LNCaP clone FGC (cell line): ENCODE measurements around the gene ANKFN1.

Source experiments
- DNase-seq: peaks from one replicate; pipeline ENCODE4 v3.0.0-alpha.2; 2011; ENCODE audit warnings: low read depth
- H3K4me3 ChIP-seq: 2 replicates; pipeline ENCODE4 v1.5.1; 2011; ENCODE audit warnings: mild to moderate bottlenecking, low read depth, low read length, control low read depth
- CTCF ChIP-seq: IDR thresholded peaks from 2 replicates; pipeline ENCODE4 v1.5.1; 2012; ENCODE audit warnings: mild to moderate bottlenecking; ENCODE audit not compliant: control insufficient read depth, insufficient read depth; ENCODE audit errors: extremely low read depth

ANKFN1 gene

GRCh38 chr17:56319531-56319930 is 166.3 kb downstream of the ANKFN1 start:
- peak; percentile 59 for DNase-seq
- TF ChIP-seq CTCF, result peak; percentile 66
- no peak overlapping the region for H3K4me3 ChIP-seq

DNA sequence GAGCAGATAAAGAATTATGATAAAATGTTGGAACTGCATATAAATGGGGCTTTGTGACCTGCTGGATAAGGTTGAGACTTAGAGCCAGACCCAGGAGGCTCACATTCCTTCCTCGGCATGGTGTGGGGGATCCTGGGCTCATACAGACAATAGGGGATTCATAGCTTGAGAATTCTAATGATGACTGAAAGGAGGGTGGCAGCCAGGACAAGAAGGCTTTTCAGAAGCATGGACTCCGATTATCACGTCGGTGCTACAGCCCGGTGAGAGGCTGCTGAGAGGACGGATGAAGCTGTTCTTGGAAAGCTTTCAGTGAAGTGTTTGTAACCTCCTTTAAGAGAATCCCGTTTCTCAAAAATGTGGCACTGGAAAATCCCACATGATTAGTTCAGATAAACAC is 167.2 kb downstream of the ANKFN1 start:
- H3K4me3 ChIP-seq, result no peak overlapping the region
- TF ChIP-seq CTCF, result no peak
- DNase-seq, result no peak

- no peak for DNase-seq
- TF ChIP-seq CTCF, result no peak
- no peak overlapping the region for H3K4me3 ChIP-seq
Observed at GRCh38 chr17:56322991-56323390, 169.7 kb downstream of the ANKFN1 start.

DNA sequence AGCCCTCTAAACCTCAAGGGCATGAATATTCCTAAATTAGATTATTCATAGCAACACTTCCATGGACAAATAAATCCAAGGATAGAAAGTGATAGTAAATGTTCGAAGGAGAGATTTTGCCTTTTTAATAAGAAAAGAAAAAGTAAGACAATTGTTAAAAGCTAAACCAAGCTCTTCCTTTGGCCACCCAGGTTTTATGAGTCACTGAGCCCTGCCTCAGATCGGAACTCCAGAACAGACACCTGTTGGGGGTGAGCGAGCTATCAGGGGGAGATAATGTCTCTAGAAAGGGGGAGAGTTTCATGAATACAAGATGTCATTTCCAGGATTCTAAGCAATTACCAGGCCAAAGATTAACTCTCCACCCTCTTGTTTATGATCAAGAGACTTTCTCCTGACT is 171.4 kb downstream of the ANKFN1 start:
- H3K4me3 ChIP-seq, result no peak overlapping the region
- no peak for DNase-seq
- no peak for TF ChIP-seq CTCF

- no peak for TF ChIP-seq CTCF
- DNase-seq, result no peak
Observed at GRCh38 chr17:56325313-56326000, 172.2 kb downstream of the ANKFN1 start.

DNA sequence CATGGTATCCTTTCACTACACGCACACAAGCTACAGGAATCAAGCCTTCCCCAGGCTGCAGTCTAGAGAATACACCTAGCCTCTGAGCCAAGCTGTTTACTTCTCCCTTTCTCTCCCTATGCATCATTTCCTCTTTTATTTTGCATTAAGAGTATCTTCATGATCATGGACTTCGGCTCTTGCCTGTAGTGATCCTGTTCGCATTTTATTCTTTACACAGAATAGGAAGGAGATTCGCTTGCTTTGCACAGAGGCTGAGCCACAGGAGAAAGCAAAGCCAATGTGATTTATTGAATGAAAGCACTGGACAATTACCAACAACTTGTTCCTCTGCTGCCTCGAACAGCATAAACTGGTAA is 172.7 kb downstream of the ANKFN1 start:
- H3K4me3 ChIP-seq, result no peak overlapping the region
- no peak for TF ChIP-seq CTCF
- DNase-seq, result no peak

More at GRCh38 chr17:56325313-56326000, 172.2 kb downstream of the ANKFN1 start:
- no peak overlapping the region for H3K4me3 ChIP-seq

- H3K4me3 ChIP-seq, result no peak overlapping the region
- no peak for TF ChIP-seq CTCF
- DNase-seq, result no peak
Observed at GRCh38 chr17:56347639-56348038, 194.4 kb downstream of the ANKFN1 start.
